HG02970 (cell line): ENCODE measurements around the gene SCIN.
A peak's percentile ranks its signal among the peaks of the same experiment; 100 is the strongest.
"Not testable (repeated sequence)": the region's sequence is repeated elsewhere in the genome, so short reads cannot be mapped to it uniquely, and the experiment has no call there.

Experiments
- ATAC-seq: cut with Tn5 transposase; IDR thresholded peaks from one replicate; pipeline ENCODE4 v1.9.1; 2021; ENCODE audit warnings: mild to moderate bottlenecking, moderate library complexity, moderate number of reproducible peaks; ENCODE audit not compliant: unreplicated experiment, low FRiP score

SCIN gene

DNA sequence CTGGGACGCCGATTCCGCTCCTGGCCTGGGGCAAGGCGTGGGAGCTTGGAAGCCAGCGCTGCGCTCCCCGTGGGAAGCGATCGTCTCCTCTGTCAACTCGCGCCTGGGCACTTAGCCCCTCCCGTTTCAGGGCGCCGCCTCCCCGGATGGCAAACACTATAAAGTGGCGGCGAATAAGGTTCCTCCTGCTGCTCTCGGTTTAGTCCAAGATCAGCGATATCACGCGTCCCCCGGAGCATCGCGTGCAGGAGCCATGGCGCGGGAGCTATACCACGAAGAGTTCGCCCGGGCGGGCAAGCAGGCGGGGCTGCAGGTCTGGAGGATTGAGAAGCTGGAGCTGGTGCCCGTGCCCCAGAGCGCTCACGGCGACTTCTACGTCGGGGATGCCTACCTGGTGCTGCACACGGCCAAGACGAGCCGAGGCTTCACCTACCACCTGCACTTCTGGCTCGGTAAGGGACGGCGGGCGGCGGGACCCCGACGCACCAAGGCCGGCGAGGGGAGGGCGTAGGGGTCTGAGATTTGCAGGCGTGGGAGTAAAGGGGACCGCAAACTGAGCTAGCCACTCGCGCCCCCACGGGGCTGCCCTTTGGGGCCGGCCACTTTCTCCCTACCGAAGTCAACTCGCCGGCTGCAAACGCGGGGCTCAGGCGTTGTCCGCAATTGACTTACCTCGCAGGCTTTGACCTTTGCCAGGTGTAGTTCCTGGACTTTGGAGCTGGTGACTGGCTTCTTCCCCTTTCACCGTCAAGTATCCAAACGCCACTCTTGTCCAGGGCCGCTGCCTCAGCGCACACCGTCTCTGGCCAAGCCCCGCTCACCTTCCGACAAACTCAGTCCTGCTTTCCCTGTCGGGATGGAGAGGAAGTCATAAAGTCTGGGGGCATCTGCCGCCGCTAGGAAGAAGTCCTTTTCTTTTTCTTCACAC, at the start of gene SCIN:
TSS of gene SCIN (plus strand) at position 187 of the 928 bp plus-strand sequence. CDS start at position 254, 67 bp downstream.
- ATAC-seq: no peak

- no peak for ATAC-seq
Observed at GRCh38 chr7:12524794-12525386, 45.6 kb upstream of the SCIN start.

DNA sequence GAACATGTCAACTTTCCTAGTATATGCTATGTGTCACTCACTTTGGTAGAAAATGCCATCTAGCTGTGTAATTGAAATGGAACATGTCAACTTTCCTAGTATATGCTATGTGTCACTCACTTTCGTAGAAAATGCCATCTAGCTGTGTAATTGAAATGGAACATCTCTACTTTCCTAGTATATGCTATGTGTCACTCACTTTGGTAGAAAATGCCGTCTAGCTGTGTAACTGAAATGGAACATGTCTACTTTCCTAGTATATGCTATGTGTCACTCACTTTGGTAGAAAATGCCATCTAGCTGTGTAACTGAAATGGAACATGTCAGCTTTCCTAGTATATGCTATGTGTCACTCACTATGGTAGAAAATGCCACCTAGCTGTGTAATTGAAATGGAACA, 43.8 kb upstream of the SCIN start:
- ATAC-seq: not testable (repeated sequence)

DNA sequence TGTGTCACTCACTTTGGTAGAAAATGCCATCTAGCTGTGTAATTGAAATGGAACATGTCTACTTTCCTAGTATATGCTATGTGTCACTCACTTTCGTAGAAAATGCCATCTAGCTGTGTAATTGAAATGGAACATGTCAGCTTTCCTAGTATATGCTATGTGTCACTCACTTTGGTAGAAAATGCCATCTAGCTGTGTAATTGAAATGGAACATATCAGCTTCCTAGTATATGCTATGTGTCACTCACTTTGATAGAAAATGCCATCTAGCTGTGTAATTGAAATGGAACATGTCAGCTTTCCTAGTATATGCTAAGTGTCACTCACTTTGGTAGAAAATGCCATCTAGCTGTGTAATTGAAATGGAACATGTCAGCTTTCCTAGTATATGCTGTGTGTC, 42.9 kb upstream of the SCIN start:
- ATAC-seq: not testable (repeated sequence)

DNA sequence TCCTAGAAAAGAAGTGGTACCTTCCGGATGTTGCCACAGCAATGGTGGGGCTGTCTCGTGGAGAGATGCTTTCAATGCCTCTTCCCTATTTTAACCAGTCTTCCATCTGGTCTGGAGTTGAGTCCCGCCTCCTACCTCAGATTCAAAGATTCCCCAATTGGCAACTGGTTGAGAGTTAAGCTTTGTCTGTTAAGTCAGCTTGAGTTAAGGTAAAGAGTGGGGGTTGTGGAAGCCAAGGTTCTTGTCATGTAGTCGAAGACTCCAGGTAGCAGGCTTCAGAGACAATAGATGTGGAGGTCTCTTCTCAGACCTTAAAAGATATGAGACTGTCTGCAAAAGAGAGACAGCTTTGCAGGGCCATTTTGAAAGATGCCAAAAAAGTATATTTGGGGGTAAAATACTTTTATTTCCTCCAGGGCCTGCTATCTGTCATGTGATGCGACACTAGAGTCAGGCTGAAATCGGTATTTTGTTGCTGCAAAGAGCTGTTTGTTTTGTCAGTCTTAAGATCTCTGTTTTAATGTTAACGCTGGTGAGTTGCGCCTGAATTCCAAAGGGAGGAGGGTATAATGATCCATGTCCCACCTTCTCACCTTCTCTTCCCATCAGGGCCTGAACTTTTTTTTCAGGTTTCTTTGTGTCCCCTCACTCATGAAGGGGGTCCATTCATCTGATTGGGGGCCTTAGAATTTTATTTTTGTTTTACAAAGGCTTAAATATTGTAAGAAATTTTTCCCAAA, 40.4 kb upstream of the SCIN start:
- ATAC-seq: no peak

DNA sequence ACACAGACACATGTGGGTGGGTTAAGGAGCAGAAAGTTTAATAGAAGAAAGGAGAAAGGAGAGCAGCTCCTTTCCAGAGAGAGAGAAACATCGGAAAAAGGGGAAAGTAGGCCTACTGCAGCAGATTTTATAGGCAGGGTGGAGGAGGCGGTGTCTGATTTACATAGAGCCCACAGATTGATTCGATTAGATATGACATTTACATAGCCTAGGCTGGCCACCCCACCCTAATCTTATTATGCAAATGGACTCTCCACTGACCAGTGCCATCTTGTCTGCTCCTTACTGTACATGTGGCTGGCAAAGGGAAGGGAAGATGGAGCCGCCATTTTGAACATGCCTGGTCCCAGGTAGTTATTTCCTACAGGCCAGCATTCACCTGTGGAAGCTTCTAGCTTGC, 38.7 kb upstream of the SCIN start:
- no peak for ATAC-seq

DNA sequence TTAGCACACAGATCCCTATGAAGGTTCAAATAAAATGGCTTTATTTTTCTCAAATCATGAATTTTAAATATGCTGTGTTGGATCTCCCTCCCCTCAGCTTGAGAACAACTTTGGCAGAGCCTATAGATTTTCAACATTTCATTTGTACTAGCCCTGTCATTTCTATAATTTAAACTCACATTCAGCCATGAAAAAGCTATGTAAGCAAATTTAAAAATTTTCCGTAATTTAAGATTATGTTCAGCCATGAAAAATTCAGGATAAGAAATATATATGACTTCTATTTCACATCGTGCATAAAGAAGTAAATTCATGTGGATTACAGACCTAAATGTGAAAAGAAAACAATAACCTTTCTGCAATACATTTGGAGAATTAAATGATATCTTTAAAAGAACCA, 36.5 kb upstream of the SCIN start:
- no peak for ATAC-seq

DNA sequence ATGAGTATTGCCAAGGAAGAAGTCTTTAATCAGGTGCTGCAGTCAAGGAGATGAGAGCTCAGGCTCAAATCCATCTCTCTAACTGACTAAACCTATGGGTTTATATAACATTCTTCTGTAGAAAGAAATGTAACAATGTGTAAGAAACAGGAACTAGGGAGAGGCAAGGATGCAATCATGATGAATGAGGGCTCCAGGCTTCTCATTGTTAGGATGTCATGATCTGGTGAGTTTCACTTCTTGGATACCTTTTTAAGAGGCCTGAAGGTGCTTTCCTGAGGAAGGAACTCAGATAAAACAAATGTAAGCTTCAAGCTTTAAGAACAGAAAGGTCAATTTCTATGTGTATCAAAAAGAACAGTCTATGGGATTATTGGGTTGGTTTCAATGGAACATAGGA, 30.8 kb upstream of the SCIN start:
- no peak for ATAC-seq

- no peak for ATAC-seq
Observed at GRCh38 chr7:12540850-12541249, 29.7 kb upstream of the SCIN start.

DNA sequence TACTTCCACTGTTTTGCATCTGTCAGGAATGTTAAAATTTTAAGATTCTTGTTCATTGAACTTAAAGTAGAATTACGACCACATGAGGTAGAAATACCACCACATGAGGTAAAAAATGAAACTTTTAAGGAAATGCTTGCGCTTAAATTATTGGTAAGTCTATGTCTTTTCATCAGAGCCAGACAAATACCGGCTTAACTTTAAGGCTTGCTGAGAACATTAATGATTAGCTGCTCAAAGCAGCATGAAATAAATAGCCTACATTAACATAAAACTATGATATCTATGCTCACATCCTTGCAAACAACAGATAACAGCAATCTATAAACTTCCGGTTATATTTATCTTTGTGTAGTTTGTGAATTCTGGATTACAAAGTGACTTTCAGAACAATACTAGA, 26.9 kb upstream of the SCIN start:
- ATAC-seq: no peak

DNA sequence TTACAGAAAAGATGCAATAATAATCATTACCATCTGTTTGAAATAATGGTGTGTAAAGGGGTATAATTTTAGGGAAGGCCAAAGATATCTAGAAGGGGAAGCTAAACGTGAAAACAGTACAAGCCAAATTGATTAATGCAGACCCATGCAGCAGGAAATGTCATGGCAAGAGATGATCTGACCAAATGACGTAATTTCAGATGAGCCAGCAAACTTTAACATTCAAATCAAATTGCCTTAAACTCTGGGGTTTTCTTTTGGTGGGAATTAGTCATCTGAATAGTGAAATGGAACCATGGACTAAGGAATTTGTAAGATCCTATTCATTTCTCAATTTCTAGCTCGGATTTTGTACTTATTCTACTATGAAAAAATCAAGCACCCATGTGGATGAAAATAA, 21.4 kb upstream of the SCIN start:
- no peak for ATAC-seq

DNA sequence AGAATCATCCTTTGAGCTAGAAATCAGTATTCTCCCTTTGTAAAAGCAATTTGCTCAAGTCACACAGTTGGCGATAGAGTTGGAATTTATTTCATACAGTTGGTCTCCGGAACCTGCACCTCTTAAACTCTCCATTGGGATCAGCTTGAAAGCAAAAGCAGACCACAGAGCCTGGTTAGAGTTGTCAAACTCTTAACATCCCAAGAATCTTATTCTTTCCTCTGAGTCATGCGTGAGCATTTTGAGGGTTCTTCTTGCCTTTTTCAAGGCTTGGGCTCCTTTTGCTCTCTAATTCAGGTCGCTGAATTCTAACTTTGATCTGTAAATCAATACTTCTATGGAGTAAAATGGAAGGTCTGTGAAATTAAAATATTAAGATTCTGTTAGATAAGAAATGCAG, 19.6 kb upstream of the SCIN start:
- ATAC-seq: no peak

GRCh38 chr7:12552876-12553275, 17.6 kb upstream of the SCIN start:
- no peak for ATAC-seq

- ATAC-seq: no peak
Observed at GRCh38 chr7:12553416-12553815, 17.1 kb upstream of the SCIN start.

DNA sequence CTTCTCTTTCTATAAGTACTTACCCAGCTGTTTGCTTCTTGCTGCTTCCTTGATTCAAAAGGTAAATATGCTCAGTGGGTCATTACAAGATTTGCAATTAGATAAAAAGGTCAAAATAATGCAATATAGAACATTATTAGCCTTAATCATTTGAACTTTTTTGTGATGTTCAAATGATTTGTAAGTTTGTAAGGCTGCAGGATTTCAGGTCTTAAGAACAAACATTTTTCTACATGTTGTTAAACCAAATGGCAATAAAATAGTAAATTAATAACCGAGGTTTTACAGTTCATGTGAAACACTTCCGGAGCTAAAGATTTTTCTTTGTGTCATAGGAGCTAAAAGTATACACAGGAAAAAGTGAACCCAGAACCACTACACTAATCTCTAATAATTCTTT, 16.2 kb upstream of the SCIN start:
- no peak for ATAC-seq

DNA sequence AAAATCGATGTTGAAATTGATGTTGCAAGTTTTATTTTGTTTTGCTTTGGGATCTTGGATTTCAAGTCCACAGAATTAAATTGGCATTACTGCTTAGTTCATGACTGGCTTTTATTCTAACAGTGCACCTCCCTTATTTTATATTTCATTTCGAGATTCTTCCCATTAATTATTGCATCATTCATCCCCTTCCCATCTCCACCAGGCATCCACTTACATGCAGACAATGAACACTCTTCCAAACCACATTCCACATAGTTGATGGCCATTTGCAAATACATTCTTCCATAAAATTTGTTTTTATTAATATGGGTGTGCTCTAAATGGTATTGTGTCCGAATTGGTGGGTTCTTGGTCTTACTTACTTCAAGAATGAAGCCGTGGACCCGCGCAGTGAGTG, 15.6 kb upstream of the SCIN start:
- no peak for ATAC-seq

- ATAC-seq: peak; percentile 23
Observed at GRCh38 chr7:12555695-12556094, 14.8 kb upstream of the SCIN start.

DNA sequence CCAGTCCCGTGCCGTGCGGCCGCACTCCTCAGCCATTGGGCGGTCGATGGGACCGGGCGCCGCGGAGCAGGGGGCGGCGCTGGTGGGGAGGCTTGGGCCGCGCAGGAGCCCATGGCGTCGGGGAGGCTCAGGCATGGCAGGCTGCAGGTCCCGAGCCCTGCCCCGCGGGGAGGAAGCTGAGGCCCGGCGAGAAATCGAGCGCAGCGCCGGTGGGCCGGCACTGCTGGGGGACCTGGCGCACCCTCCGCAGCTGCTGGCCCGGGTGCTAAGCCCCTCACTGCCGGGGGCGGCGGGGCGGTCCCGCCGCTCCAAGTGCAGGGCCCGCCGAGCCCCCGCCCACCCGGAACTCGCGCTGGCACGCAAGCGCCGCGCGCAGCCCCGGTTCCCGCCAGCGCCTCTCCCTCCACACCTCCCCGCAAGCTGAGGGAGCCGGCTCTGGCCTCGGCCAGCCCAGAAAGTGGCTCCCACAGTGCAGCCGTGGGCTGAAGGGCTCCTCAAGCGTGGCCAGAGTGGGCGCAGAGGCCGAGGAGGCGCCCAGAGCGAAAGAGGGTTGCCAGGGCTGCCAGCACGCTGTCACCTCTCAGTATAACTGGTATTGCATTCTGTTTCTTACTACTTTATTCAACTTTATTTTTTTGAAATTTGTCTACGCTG, 14.3 kb upstream of the SCIN start:
- ATAC-seq: peak; percentile 83

- no peak for ATAC-seq
Observed at GRCh38 chr7:12557282-12557681, 13.2 kb upstream of the SCIN start.

- no peak for ATAC-seq
Observed at GRCh38 chr7:12564996-12565764, 5.3 kb upstream of the SCIN start.
